ENCODE results near the gene CASP6.

CASP6 gene

GRCh38 chr4:109672169-109672930, 30.9 kb downstream of the CASP6 start:
- no peak for DNase-seq (ENCODE audit: low spot score)
- FAIRE-seq, result no peak

GRCh38 chr4:109671350-109671749, 31.9 kb downstream of the CASP6 start:
- DNase-seq (ENCODE audit: low spot score) (no peak), FAIRE-seq (no peak)

GRCh38 chr4:109665783-109666485, 37.3 kb downstream of the CASP6 start:
- DNase-seq (ENCODE audit: low spot score) (no peak), FAIRE-seq (no peak)

GRCh38 chr4:109662771-109663170, 40.5 kb downstream of the CASP6 start:
- DNase-seq (ENCODE audit: low spot score), result no peak
- no peak for FAIRE-seq

- DNase-seq (ENCODE audit: low spot score) (no peak), FAIRE-seq (no peak)
Observed at GRCh38 chr4:109662116-109662515, 41.1 kb downstream of the CASP6 start.

- DNase-seq (ENCODE audit: low spot score), result no peak
- no peak for FAIRE-seq
Observed at GRCh38 chr4:109658871-109659410, 44.3 kb downstream of the CASP6 start.

- DNase-seq (ENCODE audit: low spot score), result no peak
- no peak for FAIRE-seq
Observed at GRCh38 chr4:109657854-109658418, 45.3 kb downstream of the CASP6 start.

GRCh38 chr4:109655396-109655795, 47.8 kb downstream of the CASP6 start:
- no peak for FAIRE-seq
- no peak for DNase-seq (ENCODE audit: low spot score)

GRCh38 chr4:109649872-109650271, 53.4 kb downstream of the CASP6 start:
- FAIRE-seq (no peak), DNase-seq (ENCODE audit: low spot score) (no peak)

- FAIRE-seq (no peak), DNase-seq (ENCODE audit: low spot score) (no peak)
Observed at GRCh38 chr4:109648997-109649575, 54.2 kb downstream of the CASP6 start.

GRCh38 chr4:109648266-109648996, 54.8 kb downstream of the CASP6 start:
- DNase-seq (ENCODE audit: low spot score) (no peak), FAIRE-seq (no peak)

- DNase-seq (ENCODE audit: low spot score), result no peak
- no peak for FAIRE-seq
Observed at GRCh38 chr4:109645874-109646710, 57.2 kb downstream of the CASP6 start.

GRCh38 chr4:109640644-109641043, 62.6 kb downstream of the CASP6 start:
- FAIRE-seq, result no peak
- DNase-seq (ENCODE audit: low spot score), result no peak
